ENCODE results near the gene CHD6.

- no peak for TF ChIP-seq CTCF (optimal IDR thresholded peaks at IDR 0.05 in 1 of 3, IDR thresholded peaks at IDR 0.05 in 1 of 3, conservative IDR thresholded peaks at IDR 0.05 in 1 of 3; ENCODE audit: extremely low read depth in 1 of 3, insufficient read depth in 2 of 3, low read length in 3 of 3)
- no peak for TF ChIP-seq EZH2 (IDR thresholded peaks at IDR 0.05; ENCODE audit: low read length)
Observed at GRCh38 chr20:41574802-41575389, 43.3 kb downstream of the CHD6 start.

Data from keratinocyte (primary cell).